ENCODE data around the gene THPO. TPM values are rescaled to one million over a fixed set of nuclear protein-coding genes. Genes with fewer than 3 reads are reported as not detected.
A peak's percentile ranks its signal among the peaks of the same experiment; 100 is the strongest.

Gene THPO
- total and polyA plus RNA-seq, 9 of the 15 experiments (the other 6 are each of a cell fraction or from before 2014, with no cell fraction given): 0.11 to 1.1 (median 0.35) TPM; not detected in 1

GRCh38 chr3:184353546-184353941, 24.5 kb downstream of the THPO start:
- Histone ChIP-seq H3K4me2 (ENCODE audit: insufficient read depth, low read length) (no peak overlapping the region), H3K36me3 (ENCODE audit: control insufficient read depth, insufficient read depth, low read length) (peaks cover 82% of the 10 kb centered on the region; the same call in 2 of the 3 replicates), H3K9me3 (replicated peaks; ENCODE audit: control insufficient read depth, insufficient read depth, low read depth, low read length) (no peaks in the 10 kb centered on the region), H3K4me3 (no peak overlapping the region), H3K9me1 (ENCODE audit: control insufficient read depth, insufficient read depth, low read length) (peaks cover 5% of the 10 kb centered on the region), H3K4me1 (replicated peaks in 1 of 2; ENCODE audit: control insufficient read depth in 2 of 2, insufficient read depth in 2 of 2, low read length in 2 of 2) (peaks cover 29 to 66% of the 10 kb centered on the region in 2 experiments), H4K20me1 (replicated peaks; ENCODE audit: control insufficient read depth, insufficient read depth, low read length) (no peaks in the 10 kb centered on the region), H3K27me3 (ENCODE audit: control insufficient read depth in 2 of 2, insufficient read depth in 2 of 2, low read length in 2 of 2) (no peaks in the 10 kb centered on the region), H3K27ac (ENCODE audit: extremely low read depth, low read depth, low read length) (no peak overlapping the region), H2AFZ (ENCODE audit: low read depth, low read length) (no peak overlapping the region), H3K79me2 (ENCODE audit: control insufficient read depth, insufficient read depth, low read length) (no peaks in the 10 kb centered on the region), H3K9ac (ENCODE audit: insufficient read depth in 1 of 2, low read depth in 2 of 2, low read length in 2 of 2) (peak overlapping the region in 1 of 2 experiments; percentile 62; a peak in 2 of 4 replicates)
- DNase-seq (ENCODE audit: extremely low read depth in 1 of 4, low spot score in 3 of 4): no peak
- ChIA-PET POLR2A (interaction anchor here (0.9 to 1.0 kb wide), 2 partner anchors 8 to 11 kb away, joined by 5 to 6 read pairs; no protein-coding TSS in a partner anchor), CTCF (ENCODE audit: low intra/inter-chr PET ratio) (no interaction called here)
- in situ Hi-C loops (cut with MboI) (no loop called here), intact Hi-C loops (cut with micrococcal nuclease) (no loop called here)
- TF ChIP-seq RBM39 (optimal IDR thresholded peaks at IDR 0.05; ENCODE audit: low read depth, low read length) (no peak), ZNF445 (CRISPR knock-in tag; IDR thresholded peaks at IDR 0.05; ENCODE audit: low read depth) (no peak)
- TF ChIP-seq, protein P1, sequence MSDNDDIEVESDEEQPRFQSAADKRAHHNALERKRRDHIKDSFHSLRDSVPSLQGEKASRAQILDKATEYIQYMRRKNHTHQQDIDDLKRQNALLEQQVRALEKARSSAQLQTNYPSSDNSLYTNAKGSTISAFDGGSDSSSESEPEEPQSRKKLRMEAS (CRISPR knock-in tag; IDR thresholded peaks at IDR 0.05): 0 out of 2 replicates have a peak, but pooled peaks have one; percentile 24
- BruUV-seq (replicated peaks): no TSS peak
- no peak for ATAC-seq
- WGBS (ENCODE audit: insufficient coverage, low coverage, missing lambda C conversion rate): 91% methylated on average over 8 of the region's 11 CpGs
- no peak for FAIRE-seq

GRCh38 chr3:184352897-184353545, 25.0 kb downstream of the THPO start:
- 86% methylated on average over 11 of the region's 11 CpGs for WGBS (ENCODE audit: insufficient coverage, low coverage, missing lambda C conversion rate)
- Histone ChIP-seq H3K4me3 (no peak overlapping the region), H3K9me1 (ENCODE audit: control insufficient read depth, insufficient read depth, low read length) (no peaks in the 10 kb centered on the region), H3K4me1 (replicated peaks in 1 of 2; ENCODE audit: control insufficient read depth in 2 of 2, insufficient read depth in 2 of 2, low read length in 2 of 2) (peaks cover 34 to 69% of the 10 kb centered on the region in 2 experiments), H2AFZ (ENCODE audit: low read depth, low read length) (no peak overlapping the region), H3K27me3 (ENCODE audit: control insufficient read depth in 2 of 2, insufficient read depth in 2 of 2, low read length in 2 of 2) (no peaks in the 10 kb centered on the region), H3K27ac (ENCODE audit: extremely low read depth, low read depth, low read length) (no peak overlapping the region), H3K9me3 (replicated peaks; ENCODE audit: control insufficient read depth, insufficient read depth, low read depth, low read length) (no peaks in the 10 kb centered on the region), H3K36me3 (ENCODE audit: control insufficient read depth, insufficient read depth, low read length) (peaks cover 77% of the 10 kb centered on the region; the same call in 2 of the 3 replicates), H3K9ac (ENCODE audit: insufficient read depth in 1 of 2, low read depth in 2 of 2, low read length in 2 of 2) (peak overlapping the region in 1 of 2 experiments; percentile 62; a peak in 2 of 4 replicates), H4K20me1 (replicated peaks; ENCODE audit: control insufficient read depth, insufficient read depth, low read length) (no peaks in the 10 kb centered on the region), H3K4me2 (ENCODE audit: insufficient read depth, low read length) (no peak overlapping the region), H3K79me2 (ENCODE audit: control insufficient read depth, insufficient read depth, low read length) (no peaks in the 10 kb centered on the region)
- in situ Hi-C loops (cut with MboI): no loop called here
- DNase-seq (ENCODE audit: extremely low read depth in 1 of 4, low spot score in 3 of 4): no peak
- POLR2A ChIA-PET: interaction anchor here (0.9 to 1.5 kb wide), 3 partner anchors 7 to 11 kb away, joined by 4 to 6 read pairs (median 5); no protein-coding TSS in a partner anchor
- CTCF ChIA-PET (ENCODE audit: low intra/inter-chr PET ratio): no interaction called here
- no TSS peak for BruUV-seq (replicated peaks)
- no peak for FAIRE-seq
- intact Hi-C loops (cut with micrococcal nuclease): no loop called here
- no peak for ATAC-seq
- no peak for TF ChIP-seq MCM2 (IDR thresholded peaks at IDR 0.05; ENCODE audit: low read depth)
- no peak for TF ChIP-seq ZNF12 (CRISPR knock-in tag; IDR thresholded peaks at IDR 0.05)
- TF ChIP-seq, protein P2, sequence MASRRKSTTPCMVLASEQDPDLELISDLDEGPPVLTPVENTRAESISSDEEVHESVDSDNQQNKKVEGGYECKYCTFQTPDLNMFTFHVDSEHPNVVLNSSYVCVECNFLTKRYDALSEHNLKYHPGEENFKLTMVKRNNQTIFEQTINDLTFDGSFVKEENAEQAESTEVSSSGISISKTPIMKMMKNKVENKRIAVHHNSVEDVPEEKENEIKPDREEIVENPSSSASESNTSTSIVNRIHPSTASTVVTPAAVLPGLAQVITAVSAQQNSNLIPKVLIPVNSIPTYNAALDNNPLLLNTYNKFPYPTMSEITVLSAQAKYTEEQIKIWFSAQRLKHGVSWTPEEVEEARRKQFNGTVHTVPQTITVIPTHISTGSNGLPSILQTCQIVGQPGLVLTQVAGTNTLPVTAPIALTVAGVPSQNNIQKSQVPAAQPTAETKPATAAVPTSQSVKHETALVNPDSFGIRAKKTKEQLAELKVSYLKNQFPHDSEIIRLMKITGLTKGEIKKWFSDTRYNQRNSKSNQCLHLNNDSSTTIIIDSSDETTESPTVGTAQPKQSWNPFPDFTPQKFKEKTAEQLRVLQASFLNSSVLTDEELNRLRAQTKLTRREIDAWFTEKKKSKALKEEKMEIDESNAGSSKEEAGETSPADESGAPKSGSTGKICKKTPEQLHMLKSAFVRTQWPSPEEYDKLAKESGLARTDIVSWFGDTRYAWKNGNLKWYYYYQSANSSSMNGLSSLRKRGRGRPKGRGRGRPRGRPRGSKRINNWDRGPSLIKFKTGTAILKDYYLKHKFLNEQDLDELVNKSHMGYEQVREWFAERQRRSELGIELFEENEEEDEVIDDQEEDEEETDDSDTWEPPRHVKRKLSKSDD (conservative IDR thresholded peaks at IDR 0.05; ENCODE audit: low read length): no peak
- TF ChIP-seq POLR2G (IDR thresholded peaks at IDR 0.05; ENCODE audit: low read depth, low read length): no peak
- no peak for TF ChIP-seq CREB3 (tag; conservative IDR thresholded peaks at IDR 0.05; ENCODE audit: low read depth)
- TF ChIP-seq SMARCC2 (IDR thresholded peaks at IDR 0.05; ENCODE audit: low read depth): no peak
- TF ChIP-seq ZNF282 (CRISPR knock-in tag; IDR thresholded peaks at IDR 0.05): no peak

All from K562 (cell line).